GM23338 (cell line): Measurements from ENCODE around the gene JOSD1. TPM values are rescaled to one million over a fixed set of nuclear protein-coding genes. Genes with fewer than 3 reads are reported as not detected.

Experiments used
- ATAC-seq: fragments of 200-7000 bp; cut with Tn5 transposase; 3 replicates; pipeline ENCODE4 v1.9.1; 2020
- DNase-seq: peaks from one replicate; pipeline ENCODE4 v3.0.0-alpha.2; 2015; ENCODE audit warnings: low spot score
- H2AFZ ChIP-seq: fragments of 200-600 bp; sonication (generic); 2 replicates; pipeline ENCODE4 v1.8.0; 2016; ENCODE audit warnings: antibody characterized with exemption, mild to moderate bottlenecking, moderate library complexity
- H3F3A ChIP-seq: fragments of 200-600 bp; sonication (generic); replicated peaks from 2 replicates; pipeline ENCODE4 v1.8.0; 2017; ENCODE audit warnings: antibody characterized with exemption, mixed run types, low read depth
- H3K27ac ChIP-seq: fragments of 200-600 bp; sonication (generic); 2 replicates; pipeline ENCODE4 v1.6.1; 2016; ENCODE audit warnings: low read depth
- H3K27me3 ChIP-seq: fragments of 200-600 bp; sonication (generic); 2 replicates; pipeline ENCODE4 v1.8.0; 2016; ENCODE audit warnings: mild to moderate bottlenecking, mixed run types, moderate library complexity; ENCODE audit not compliant: insufficient read depth
- H3K36me3 ChIP-seq: fragments of 200-600 bp; sonication (generic); 2 replicates; pipeline ENCODE4 v1.8.0; 2016; ENCODE audit warnings: mild to moderate bottlenecking; ENCODE audit not compliant: insufficient read depth
- H3K4me1 ChIP-seq: fragments of 200-600 bp; sonication (generic); 2 replicates; pipeline ENCODE4 v1.8.0; 2016; ENCODE audit warnings: mild to moderate bottlenecking, moderate library complexity; ENCODE audit not compliant: insufficient read depth
- H3K4me2 ChIP-seq: fragments of 200-600 bp; sonication (generic); 2 replicates; pipeline ENCODE4 v1.7.1; 2017; ENCODE audit warnings: mixed run types
- H3K4me3 ChIP-seq: fragments of 200-600 bp; sonication (generic); 2 replicates; pipeline ENCODE4 v1.6.1; 2016; ENCODE audit warnings: mixed run types
- H3K79me2 ChIP-seq: fragments of 200-600 bp; sonication (generic); replicated peaks from 2 replicates; pipeline ENCODE4 v1.8.0; 2017; ENCODE audit warnings: mild to moderate bottlenecking; ENCODE audit not compliant: insufficient read depth
- H3K9me2 ChIP-seq: fragments of 200-600 bp; sonication (generic); 2 replicates; pipeline ENCODE4 v1.8.0; 2017; ENCODE audit not compliant: insufficient read depth
- H4K20me1 ChIP-seq: fragments of 200-600 bp; sonication (generic); replicated peaks from 2 replicates; pipeline ENCODE4 v1.8.0; 2017; ENCODE audit warnings: mild to moderate bottlenecking; ENCODE audit not compliant: insufficient read depth
- H3K27ac Mint-ChIP-seq: 2 replicates; pipeline ENCODE4 v1.8.0; 2020; ENCODE audit warnings: inconsistent platforms, mild to moderate bottlenecking, moderate library complexity, mixed read lengths
- H3K27me3 Mint-ChIP-seq: 3 replicates; pipeline ENCODE4 v1.8.0; 2022; ENCODE audit warnings: low read depth, mild to moderate bottlenecking, moderate library complexity, mixed read lengths, inconsistent platforms; ENCODE audit not compliant: insufficient read depth, poor library complexity
- H3K36me3 Mint-ChIP-seq: 3 replicates; pipeline ENCODE4 v1.8.0; 2021; ENCODE audit warnings: low read depth, mild to moderate bottlenecking, inconsistent platforms, moderate library complexity, mixed read lengths
- H3K4me1 Mint-ChIP-seq: 3 replicates; pipeline ENCODE4 v1.8.0; 2020; ENCODE audit warnings: mild to moderate bottlenecking, inconsistent platforms, mixed read lengths
- H3K4me3 Mint-ChIP-seq: 3 replicates; pipeline ENCODE4 v1.8.0; 2021; ENCODE audit warnings: moderate library complexity, mild to moderate bottlenecking, inconsistent platforms, mixed read lengths
- H3K9me3 Mint-ChIP-seq: 3 replicates; pipeline ENCODE4 v1.8.0; 2020; ENCODE audit warnings: moderate library complexity, mild to moderate bottlenecking, inconsistent platforms, mixed read lengths
- CREB1 ChIP-seq: fragments of 250-450 bp; sonication (Bioruptor Pico); IDR thresholded peaks from 2 replicates; pipeline ENCODE4 v1.5.0; 2020; ENCODE audit warnings: low read depth, mild to moderate bottlenecking, moderate library complexity
- CTCF ChIP-seq, 2 experiments: fragments of 200-600 bp in 1 of 2; sonication (generic) in 1 of 2; conservative IDR thresholded peaks; 2 replicates each; pipeline versions ENCODE4 v1.5.1 to v1.6.1; 2016 to 2017; ENCODE audit warnings: antibody characterized with exemption in 2 of 2, low read depth in 2 of 2, mild to moderate bottlenecking in 2 of 2, moderate library complexity in 1 of 2
- ETS1 ChIP-seq: IDR thresholded peaks from 2 replicates; pipeline ENCODE4 v1.6.1; 2016; ENCODE audit warnings: antibody characterized with exemption
- EZH2phosphoT487 ChIP-seq: fragments of 200-600 bp; sonication (generic); IDR thresholded peaks from one replicate; pipeline ENCODE4 v1.8.1; 2018; ENCODE audit warnings: antibody characterized with exemption; ENCODE audit not compliant: unreplicated experiment
- JUNB ChIP-seq: IDR thresholded peaks from one replicate; pipeline ENCODE4 v1.6.1; 2016; ENCODE audit warnings: antibody characterized with exemption; ENCODE audit not compliant: unreplicated experiment
- NANOG ChIP-seq: IDR thresholded peaks from 2 replicates; pipeline ENCODE4 v1.6.1; 2016; ENCODE audit warnings: antibody characterized with exemption, borderline replicate concordance
- POLR2AphosphoS5 ChIP-seq: IDR thresholded peaks from 2 replicates; pipeline ENCODE4 v1.6.1; 2016; ENCODE audit warnings: antibody characterized with exemption, low read depth
- REST ChIP-seq: IDR thresholded peaks from one replicate; pipeline ENCODE4 v1.6.1; 2018; ENCODE audit warnings: antibody characterized with exemption; ENCODE audit not compliant: unreplicated experiment
- STAT1 ChIP-seq: IDR thresholded peaks from one replicate; pipeline ENCODE4 v1.6.1; 2016; ENCODE audit warnings: antibody characterized with exemption; ENCODE audit not compliant: unreplicated experiment
- ZNF114 ChIP-seq: fragments of 250-450 bp; sonication (Bioruptor Pico); IDR thresholded peaks from 2 replicates; pipeline ENCODE4 v1.5.0; 2020; ENCODE audit warnings: mild to moderate bottlenecking, moderate library complexity
- ZNF331 ChIP-seq: fragments of 250-450 bp; sonication (Bioruptor Pico); IDR thresholded peaks from 2 replicates; pipeline ENCODE4 v1.5.0; 2020; ENCODE audit warnings: low read depth, mild to moderate bottlenecking, moderate library complexity
- polyA plus RNA-seq: library from polyadenylated mRNA; unstranded; fragments of >200 nt; fragmentation: Nextera tagmentation; extraction: Ambion mirVana; gene quantifications from 2 replicates; pipeline ENCODE4 v1.2.1, GENCODE V29; 2016
- total RNA-seq: library from RNA; depleted of rRNA; stranded (reverse); fragments of >200 nt; shearing (Covaris generic); gene quantifications from 2 replicates; pipeline ENCODE4 v1.2.3, GENCODE V29; 2014

The JOSD1 gene
- total and polyA plus RNA-seq, 2 experiments from 2014 or later, result 4.6 to 19.7 TPM

- TF ChIP-seq CTCF (conservative IDR thresholded peaks at IDR 0.05; ENCODE audit: low read depth in 2 of 2) (no peak), ZNF114 (CRISPR knock-in tag) (no peak), JUNB (no peak), NANOG (no peak), CREB1 (no peak), STAT1 (no peak)
Observed at GRCh38 chr22:38706101-38706900, 5.6 kb upstream of the JOSD1 start (continued).

- Histone ChIP-seq H4K20me1 (peaks cover 27% of the 10 kb centered on the region), H3K4me3 (peak within 1 kb of the TSS; percentile 83), H3K9me2 (no peaks in the 10 kb centered on the region), H3F3A (peaks cover 4% of the 10 kb centered on the region; the same call in 1 of the 2 replicates), H3K27me3 (no peaks in the 10 kb centered on the region), H3K79me2 (peaks cover 42% of the 10 kb centered on the region), H3K4me1 (peaks cover 31% of the 10 kb centered on the region), H2AFZ (no peak within 1 kb of the TSS), H3K36me3 (no peaks in the 10 kb centered on the region), H3K27ac (peak within 1 kb of the TSS; percentile 85), H3K4me2 (peak within 1 kb of the TSS; percentile 91)
- TF ChIP-seq EZH2phosphoT487 (no peak), CTCF (conservative IDR thresholded peaks at IDR 0.05; ENCODE audit: low read depth in 2 of 2) (no peak), CREB1 (peak; percentile 92), REST (no peak), ETS1 (no peak), ZNF114 (CRISPR knock-in tag) (no peak), JUNB (no peak), STAT1 (no peak), ZNF331 (CRISPR knock-in tag) (no peak), POLR2AphosphoS5 (peak; percentile 81)
- peak; percentile 100 for DNase-seq
- peak within 1 kb of the TSS; percentile 90 for H3K4me3 Mint-ChIP-seq
- H3K36me3 Mint-ChIP-seq, result peaks cover 4% of the 10 kb centered on the region; the same call in 2 of the 3 replicates
- peaks cover 51% of the 10 kb centered on the region for H3K4me1 Mint-ChIP-seq
- peak within 1 kb of the TSS; percentile 100 for H3K27ac Mint-ChIP-seq
- H3K9me3 Mint-ChIP-seq, result no peaks in the 10 kb centered on the region
- H3K27me3 Mint-ChIP-seq, result peaks cover 20% of the 10 kb centered on the region
- peak; percentile 81 for ATAC-seq
Observed at GRCh38 chr22:38705235-38706100, 4.7 kb upstream of the JOSD1 start, which contains the start of gene GTPBP1. Gene GTPBP1 (plus strand): TSS chr22:38705944. CDS start chr22:38705956, 12 bp downstream.
